ENCODE measurements around the gene ACP5. TPM values are rescaled to one million over a fixed set of nuclear protein-coding genes. Genes with fewer than 3 reads are reported as not detected.
"Not testable (repeated sequence)": the region's sequence is repeated elsewhere in the genome, so short reads cannot be mapped to it uniquely, and the experiment has no call there.

Gene ACP5
- total RNA-seq, 2 experiments from 2014 or later: 13.4 to 15.3 TPM

DNA sequence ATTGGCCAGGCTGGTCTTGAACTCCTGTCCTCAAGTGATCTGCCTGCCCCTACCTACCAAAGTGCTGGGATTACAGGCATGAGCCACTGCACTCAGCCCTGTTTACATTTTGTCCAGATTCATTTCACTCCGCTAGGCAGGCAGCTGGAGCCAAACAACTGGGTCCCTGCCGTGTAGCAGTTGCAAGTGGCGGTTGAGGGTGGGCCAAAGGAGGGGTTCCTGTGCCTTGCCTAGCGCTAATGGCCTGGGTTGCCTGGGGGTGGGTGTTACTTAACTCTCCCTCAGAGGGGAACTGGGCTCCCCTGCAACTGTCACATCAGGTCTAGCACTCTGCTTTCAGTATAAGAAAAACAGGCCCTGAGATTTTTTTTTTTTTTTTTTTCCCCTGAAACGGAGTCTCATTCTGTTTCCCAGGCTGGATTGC lies 7.4 kb downstream of the ACP5 start:
- CTCF ChIA-PET: no interaction called here

DNA sequence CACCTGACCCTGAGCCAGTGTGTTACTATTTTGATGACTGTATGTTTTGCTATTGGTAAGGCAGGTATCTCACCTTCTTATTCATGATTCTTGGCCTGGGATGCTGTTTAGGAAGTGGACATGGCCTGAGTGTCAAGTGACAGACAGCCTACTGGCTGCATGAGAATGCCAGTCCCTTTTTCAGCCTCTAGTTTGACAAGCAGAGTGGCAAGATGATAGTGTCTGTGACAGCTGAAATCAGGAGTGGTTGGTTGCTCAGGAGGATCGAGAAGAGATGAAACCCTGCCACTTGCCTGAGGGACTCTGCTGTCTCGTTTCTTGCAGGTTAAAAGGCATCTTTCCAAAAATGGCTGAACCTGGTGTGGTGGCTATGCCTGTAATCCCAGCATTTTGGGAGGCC lies 11.3 kb downstream of the ACP5 start:
- H3K9me3 Mint-ChIP-seq: no peaks in the 10 kb centered on the region
- intact Hi-C loops (cut with DNase I, micrococcal nuclease): no loop called here
- Histone ChIP-seq H3K4me3 (ENCODE audit: low read length) (no peak overlapping the region), H3K27ac (ENCODE audit: low read depth in 1 of 2, low read length in 2 of 2) (no peak overlapping the region), H3K9me3 (ENCODE audit: control insufficient read depth in 1 of 2, insufficient read depth in 1 of 2, low read length in 2 of 2) (no peaks in the 10 kb centered on the region), H3K27me3 (ENCODE audit: control insufficient read depth in 1 of 2, insufficient read depth in 2 of 2, low read length in 2 of 2) (no peaks in the 10 kb centered on the region), H3K36me3 (ENCODE audit: insufficient read depth, low read length) (no peaks in the 10 kb centered on the region), H3K4me1 (ENCODE audit: insufficient read depth, low read length) (peaks cover 4% of the 10 kb centered on the region)
- no peak overlapping the region for H3K4me3 Mint-ChIP-seq
- no peaks in the 10 kb centered on the region for H3K36me3 Mint-ChIP-seq (ENCODE audit: low read depth)
- CTCF ChIA-PET: no interaction called here
- H3K4me1 Mint-ChIP-seq (ENCODE audit: low read depth): no peaks in the 10 kb centered on the region
- POLR2A ChIA-PET: no interaction called here
- H3K27ac Mint-ChIP-seq: no peak overlapping the region
- TF ChIP-seq, protein P1, sequence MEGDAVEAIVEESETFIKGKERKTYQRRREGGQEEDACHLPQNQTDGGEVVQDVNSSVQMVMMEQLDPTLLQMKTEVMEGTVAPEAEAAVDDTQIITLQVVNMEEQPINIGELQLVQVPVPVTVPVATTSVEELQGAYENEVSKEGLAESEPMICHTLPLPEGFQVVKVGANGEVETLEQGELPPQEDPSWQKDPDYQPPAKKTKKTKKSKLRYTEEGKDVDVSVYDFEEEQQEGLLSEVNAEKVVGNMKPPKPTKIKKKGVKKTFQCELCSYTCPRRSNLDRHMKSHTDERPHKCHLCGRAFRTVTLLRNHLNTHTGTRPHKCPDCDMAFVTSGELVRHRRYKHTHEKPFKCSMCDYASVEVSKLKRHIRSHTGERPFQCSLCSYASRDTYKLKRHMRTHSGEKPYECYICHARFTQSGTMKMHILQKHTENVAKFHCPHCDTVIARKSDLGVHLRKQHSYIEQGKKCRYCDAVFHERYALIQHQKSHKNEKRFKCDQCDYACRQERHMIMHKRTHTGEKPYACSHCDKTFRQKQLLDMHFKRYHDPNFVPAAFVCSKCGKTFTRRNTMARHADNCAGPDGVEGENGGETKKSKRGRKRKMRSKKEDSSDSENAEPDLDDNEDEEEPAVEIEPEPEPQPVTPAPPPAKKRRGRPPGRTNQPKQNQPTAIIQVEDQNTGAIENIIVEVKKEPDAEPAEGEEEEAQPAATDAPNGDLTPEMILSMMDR (IDR thresholded peaks at IDR 0.05): no peak
- no peaks in the 10 kb centered on the region for H3K27me3 Mint-ChIP-seq
- DNase-seq (no peak), ATAC-seq (ENCODE audit: poor library complexity) (no peak)

More for the DNA sequence above, 7.4 kb downstream of the ACP5 start:
- no peaks in the 10 kb centered on the region for H3K9me3 ChIP-seq (ENCODE audit: control insufficient read depth in 1 of 2, insufficient read depth in 1 of 2, low read length in 2 of 2)
- intact Hi-C loops (cut with DNase I, micrococcal nuclease): no loop called here
- H3K36me3 Mint-ChIP-seq (ENCODE audit: low read depth): no peaks in the 10 kb centered on the region
- no peak for DNase-seq
- H3K4me1 Mint-ChIP-seq (ENCODE audit: low read depth): no peaks in the 10 kb centered on the region
- no peaks in the 10 kb centered on the region for H3K9me3 Mint-ChIP-seq
- no peaks in the 10 kb centered on the region for H3K27me3 ChIP-seq (ENCODE audit: control insufficient read depth in 1 of 2, insufficient read depth in 2 of 2, low read length in 2 of 2)
- ATAC-seq (ENCODE audit: poor library complexity): no peak
- POLR2A ChIA-PET: no interaction called here
- TF ChIP-seq, protein P1 (IDR thresholded peaks at IDR 0.05): no peak
- H3K36me3 ChIP-seq (ENCODE audit: insufficient read depth, low read length): no peaks in the 10 kb centered on the region
- H3K4me3 Mint-ChIP-seq: no peak overlapping the region
- H3K27ac Mint-ChIP-seq: no peak overlapping the region
- no peak overlapping the region for H3K4me3 ChIP-seq (ENCODE audit: low read length)
- no peaks in the 10 kb centered on the region for H3K27me3 Mint-ChIP-seq
- H3K4me1 ChIP-seq (ENCODE audit: insufficient read depth, low read length): peaks cover 4% of the 10 kb centered on the region
- H3K27ac ChIP-seq (ENCODE audit: low read depth in 1 of 2, low read length in 2 of 2): no peak overlapping the region

DNA sequence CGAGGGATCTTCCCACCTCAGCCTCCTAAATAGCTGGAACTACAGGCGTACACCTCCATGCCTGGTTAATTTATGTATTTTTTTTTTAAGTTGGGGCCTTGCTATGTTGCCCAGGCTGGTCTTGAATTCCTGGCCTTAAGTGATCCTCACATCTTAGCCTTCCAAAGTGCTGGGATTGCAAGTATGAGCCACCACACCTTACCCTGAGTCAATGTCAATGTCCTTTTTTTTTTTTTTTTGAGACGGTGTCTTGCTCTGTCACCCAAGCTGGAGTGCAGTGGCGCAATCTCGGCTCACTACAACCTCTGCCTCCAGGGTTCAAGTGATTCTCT lies 11.8 kb downstream of the ACP5 start:
- H3K9me3 Mint-ChIP-seq; intact Hi-C loops (cut with DNase I, micrococcal nuclease); ATAC-seq (ENCODE audit: poor library complexity); H3K27ac ChIP-seq (ENCODE audit: low read depth in 1 of 2, low read length in 2 of 2); POLR2A ChIA-PET; H3K36me3 Mint-ChIP-seq (ENCODE audit: low read depth); H3K4me1 Mint-ChIP-seq (ENCODE audit: low read depth); H3K9me3 ChIP-seq (ENCODE audit: control insufficient read depth in 1 of 2, insufficient read depth in 1 of 2, low read length in 2 of 2); H3K4me1 ChIP-seq (ENCODE audit: insufficient read depth, low read length); H3K27me3 Mint-ChIP-seq; H3K27me3 ChIP-seq (ENCODE audit: control insufficient read depth in 1 of 2, insufficient read depth in 2 of 2, low read length in 2 of 2); H3K4me3 Mint-ChIP-seq; H3K27ac Mint-ChIP-seq; CTCF ChIA-PET; DNase-seq; H3K36me3 ChIP-seq (ENCODE audit: insufficient read depth, low read length); H3K4me3 ChIP-seq (ENCODE audit: low read length): not testable (repeated sequence)

DNA sequence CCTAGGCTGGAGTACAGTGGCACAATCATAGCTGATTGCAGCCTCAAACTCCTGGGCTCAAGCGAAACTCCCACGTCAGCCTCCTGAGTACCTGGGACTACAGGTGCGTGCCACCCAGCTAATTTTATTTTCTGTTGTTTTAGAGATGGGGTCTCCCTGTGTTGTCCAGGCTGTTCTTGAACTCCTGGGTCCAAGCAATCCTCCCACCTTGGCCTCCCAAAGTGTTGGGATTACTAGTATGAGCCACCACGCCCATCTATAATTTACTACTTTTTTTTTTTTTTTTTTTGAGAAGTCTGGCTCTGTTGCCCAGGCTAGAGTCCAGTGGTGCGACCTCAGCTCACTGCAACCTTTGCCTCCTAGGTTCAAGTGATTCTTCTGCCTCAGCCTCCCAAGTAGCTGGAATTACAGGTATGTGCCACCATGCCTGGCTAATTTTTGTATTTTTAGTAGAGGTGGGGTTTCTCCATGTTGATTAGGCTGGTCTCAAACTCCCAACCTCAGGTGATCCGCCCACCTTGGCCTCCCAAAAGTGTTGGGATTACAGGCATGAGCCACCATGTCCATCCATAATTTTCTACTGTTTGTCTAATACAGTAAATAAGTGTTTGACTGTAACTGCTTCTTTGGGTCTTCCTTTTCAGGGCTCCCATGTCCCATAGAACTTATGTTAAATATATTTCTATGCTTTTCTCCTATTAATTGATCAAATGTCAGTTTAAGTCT lies 13.2 kb downstream of the ACP5 start:
- H3K27ac Mint-ChIP-seq; intact Hi-C loops (cut with DNase I, micrococcal nuclease); CTCF ChIA-PET; H3K9me3 ChIP-seq (ENCODE audit: control insufficient read depth in 1 of 2, insufficient read depth in 1 of 2, low read length in 2 of 2); H3K27me3 Mint-ChIP-seq; H3K27me3 ChIP-seq (ENCODE audit: control insufficient read depth in 1 of 2, insufficient read depth in 2 of 2, low read length in 2 of 2); H3K4me3 Mint-ChIP-seq; POLR2A ChIA-PET; ATAC-seq (ENCODE audit: poor library complexity); H3K36me3 ChIP-seq (ENCODE audit: insufficient read depth, low read length); H3K4me3 ChIP-seq (ENCODE audit: low read length); H3K36me3 Mint-ChIP-seq (ENCODE audit: low read depth); H3K27ac ChIP-seq (ENCODE audit: low read depth in 1 of 2, low read length in 2 of 2); DNase-seq; H3K9me3 Mint-ChIP-seq: not testable (repeated sequence)
- peaks cover 19% of the 10 kb centered on the region for H3K4me1 ChIP-seq (ENCODE audit: insufficient read depth, low read length)
- H3K4me1 Mint-ChIP-seq (ENCODE audit: low read depth): peaks cover 10% of the 10 kb centered on the region
